ENCODE measurements around the gene NKX6-1. TPM values are rescaled to one million over a fixed set of nuclear protein-coding genes. Genes with fewer than 3 reads are reported as not detected.

NKX6-1 gene
- total RNA-seq, 2 experiments from 2014 or later = not detected

DNA sequence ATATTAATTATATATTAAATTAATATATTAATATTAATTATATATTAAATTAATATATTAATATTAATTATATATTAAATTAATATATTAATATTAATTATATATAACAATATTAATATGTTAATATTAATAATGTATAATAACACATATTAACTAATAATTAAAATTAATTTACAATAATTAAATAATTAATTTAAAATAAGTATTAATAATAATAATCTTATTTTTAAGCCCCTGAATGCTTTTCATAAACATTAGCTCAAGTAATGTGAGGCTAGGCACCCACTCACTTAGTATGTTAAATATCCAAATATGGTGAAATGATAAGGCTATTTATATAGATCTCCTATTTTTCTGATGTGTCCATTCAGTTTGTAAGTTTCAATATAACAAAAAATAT, 26.9 kb downstream of the NKX6-1 start:
- Histone ChIP-seq H3K36me3 (ENCODE audit: insufficient read depth, low read length) (no peaks in the 10 kb centered on the region), H3K9me3 (ENCODE audit: low read length) (no peaks in the 10 kb centered on the region), H3K9me2 (ENCODE audit: insufficient read depth, low read length) (no peaks in the 10 kb centered on the region), H3K4me2 (ENCODE audit: low read length) (no peak overlapping the region), H3K4me3 (ENCODE audit: low read depth, low read length, poor library complexity, severe bottlenecking) (no peak overlapping the region), H2AFZ (ENCODE audit: low read length) (no peak overlapping the region), H3K79me2 (ENCODE audit: insufficient read depth, low read depth, low read length) (no peaks in the 10 kb centered on the region), H3K4me1 (ENCODE audit: insufficient read depth, low read length, poor library complexity, severe bottlenecking) (no peaks in the 10 kb centered on the region), H4K20me1 (ENCODE audit: insufficient read depth, low read length) (no peaks in the 10 kb centered on the region), H3K27ac (ENCODE audit: low read depth, low read length, poor library complexity, severe bottlenecking) (no peak overlapping the region)
- no peak for DNase-seq (ENCODE audit: low spot score)
- TF ChIP-seq EZH2phosphoT487 (IDR thresholded peaks at IDR 0.05; ENCODE audit: borderline replicate concordance, low read depth, low read length) = no peak
- TF ChIP-seq, protein P1, sequence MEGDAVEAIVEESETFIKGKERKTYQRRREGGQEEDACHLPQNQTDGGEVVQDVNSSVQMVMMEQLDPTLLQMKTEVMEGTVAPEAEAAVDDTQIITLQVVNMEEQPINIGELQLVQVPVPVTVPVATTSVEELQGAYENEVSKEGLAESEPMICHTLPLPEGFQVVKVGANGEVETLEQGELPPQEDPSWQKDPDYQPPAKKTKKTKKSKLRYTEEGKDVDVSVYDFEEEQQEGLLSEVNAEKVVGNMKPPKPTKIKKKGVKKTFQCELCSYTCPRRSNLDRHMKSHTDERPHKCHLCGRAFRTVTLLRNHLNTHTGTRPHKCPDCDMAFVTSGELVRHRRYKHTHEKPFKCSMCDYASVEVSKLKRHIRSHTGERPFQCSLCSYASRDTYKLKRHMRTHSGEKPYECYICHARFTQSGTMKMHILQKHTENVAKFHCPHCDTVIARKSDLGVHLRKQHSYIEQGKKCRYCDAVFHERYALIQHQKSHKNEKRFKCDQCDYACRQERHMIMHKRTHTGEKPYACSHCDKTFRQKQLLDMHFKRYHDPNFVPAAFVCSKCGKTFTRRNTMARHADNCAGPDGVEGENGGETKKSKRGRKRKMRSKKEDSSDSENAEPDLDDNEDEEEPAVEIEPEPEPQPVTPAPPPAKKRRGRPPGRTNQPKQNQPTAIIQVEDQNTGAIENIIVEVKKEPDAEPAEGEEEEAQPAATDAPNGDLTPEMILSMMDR (conservative IDR thresholded peaks at IDR 0.05; ENCODE audit: low read length) = no peak
- CTCF ChIA-PET (ENCODE audit: unreplicated experiment) = no interaction called here
- no TSS peak for BruUV-seq (replicated peaks)
- POLR2A ChIA-PET = no interaction called here
- intact Hi-C loops (cut with micrococcal nuclease; ENCODE audit: unreplicated experiment) = no loop called here

- no peak overlapping the region for H3K4me2 ChIP-seq (ENCODE audit: low read length)
- H3K4me1 ChIP-seq (ENCODE audit: insufficient read depth, low read length, poor library complexity, severe bottlenecking) = no peaks in the 10 kb centered on the region
- H3K9me2 ChIP-seq (ENCODE audit: insufficient read depth, low read length) = no peaks in the 10 kb centered on the region
- H3K79me2 ChIP-seq (ENCODE audit: insufficient read depth, low read depth, low read length) = no peaks in the 10 kb centered on the region
- no peaks in the 10 kb centered on the region for H3K36me3 ChIP-seq (ENCODE audit: insufficient read depth, low read length)
- H3K9me3 ChIP-seq (ENCODE audit: low read length) = no peaks in the 10 kb centered on the region
- H3K27ac ChIP-seq (ENCODE audit: low read depth, low read length, poor library complexity, severe bottlenecking) = no peak overlapping the region
- no peaks in the 10 kb centered on the region for H4K20me1 ChIP-seq (ENCODE audit: insufficient read depth, low read length)
- TF ChIP-seq EZH2phosphoT487 (IDR thresholded peaks at IDR 0.05; ENCODE audit: borderline replicate concordance, low read depth, low read length) = no peak
- TF ChIP-seq, protein P1 (conservative IDR thresholded peaks at IDR 0.05; ENCODE audit: low read length) = peak; percentile 46; the same call in 1 of the 2 replicates
- intact Hi-C loops (cut with micrococcal nuclease; ENCODE audit: unreplicated experiment) = no loop called here
- H2AFZ ChIP-seq (ENCODE audit: low read length) = no peak overlapping the region
- BruUV-seq (replicated peaks) = no TSS peak
- H3K4me3 ChIP-seq (ENCODE audit: low read depth, low read length, poor library complexity, severe bottlenecking) = no peak overlapping the region
- DNase-seq (ENCODE audit: low spot score) = peak; percentile 1
- ChIA-PET CTCF (ENCODE audit: unreplicated experiment) (no interaction called here), POLR2A (interaction anchor here (0.7 kb wide), 1 partner anchor 49 kb away, joined by 3 read pairs; no protein-coding TSS in a partner anchor)
These were observed 28.8 kb downstream of the NKX6-1 start for GRCh38 chr4:84470204-84470785.

- H3K4me2 ChIP-seq (ENCODE audit: low read length) = no peak overlapping the region
- BruUV-seq (replicated peaks) = no TSS peak
- H3K9me2 ChIP-seq (ENCODE audit: insufficient read depth, low read length) = no peaks in the 10 kb centered on the region
- no peaks in the 10 kb centered on the region for H3K9me3 ChIP-seq (ENCODE audit: low read length)
- intact Hi-C loops (cut with micrococcal nuclease; ENCODE audit: unreplicated experiment) = no loop called here
- H3K36me3 ChIP-seq (ENCODE audit: insufficient read depth, low read length) = no peaks in the 10 kb centered on the region
- no peak for TF ChIP-seq EZH2phosphoT487 (IDR thresholded peaks at IDR 0.05; ENCODE audit: borderline replicate concordance, low read depth, low read length)
- TF ChIP-seq, protein P1 (conservative IDR thresholded peaks at IDR 0.05; ENCODE audit: low read length) = no peak
- no peaks in the 10 kb centered on the region for H3K79me2 ChIP-seq (ENCODE audit: insufficient read depth, low read depth, low read length)
- DNase-seq (ENCODE audit: low spot score) = no peak
- H4K20me1 ChIP-seq (ENCODE audit: insufficient read depth, low read length) = no peaks in the 10 kb centered on the region
- H3K4me1 ChIP-seq (ENCODE audit: insufficient read depth, low read length, poor library complexity, severe bottlenecking) = no peaks in the 10 kb centered on the region
- H3K27ac ChIP-seq (ENCODE audit: low read depth, low read length, poor library complexity, severe bottlenecking) = no peak overlapping the region
- H2AFZ ChIP-seq (ENCODE audit: low read length) = no peak overlapping the region
- ChIA-PET CTCF (ENCODE audit: unreplicated experiment) (no interaction called here), POLR2A (interaction anchor here (0.6 to 1.6 kb wide), 2 partner anchors 10 to 923 kb away, joined by 4 read pairs; no protein-coding TSS in a partner anchor)
- no peak overlapping the region for H3K4me3 ChIP-seq (ENCODE audit: low read depth, low read length, poor library complexity, severe bottlenecking)
These were observed 31.5 kb downstream of the NKX6-1 start for GRCh38 chr4:84467601-84468000.

Data from OCI-LY7 (cell line).